Left cardiac atrium (tissue), 4 donors: ENCODE data around the gene PRND. TPM values are rescaled to one million over a fixed set of nuclear protein-coding genes. Genes with fewer than 3 reads are reported as not detected.
A peak's percentile ranks its signal among the peaks of the same experiment; 100 is the strongest.
"Not testable (repeated sequence)": the region's sequence is repeated elsewhere in the genome, so short reads cannot be mapped to it uniquely, and the experiment has no call there.

Experiments
- ATAC-seq, 2 donors: fragments of 200-7000 bp; cut with Tn5 transposase; one replicate each; pipeline ENCODE4 v1.9.1; 2020; ENCODE audit warnings: mild to moderate bottlenecking in 2 of 2, moderate library complexity in 2 of 2
- DNase-seq: peaks from one replicate; pipeline ENCODE4 v3.0.0-alpha.2; 2020
- intact Hi-C, 2 donors: fragments of 100-400 bp; cut with DNase I; formaldehyde crosslinking; loops; one replicate each; pipeline versions ENCODE4 v1.14.1 to v1.15.1; 2022 to 2023
- total RNA-seq, 2 donors: library from RNA; stranded (reverse); fragmentation: NEBNext Ultra II Directional; extraction: Animal tissue kit (Norgen Biotek cat#: 25700); gene quantifications; one replicate each; pipeline ENCODE4 v1.2.1, GENCODE V29; 2021
- donor health status: DM: no; HTN: yes; CAD: no.
- donor health status: DM: no; HTN: yes; CAD: no; lungs with severe emphysema.
- donor health status: DM: yes; HTN: yes; CAD: no.
- donor health status: Dilated cardiomyopathy.

The PRND gene
- total RNA-seq, 2 donors from 2014 or later = not detected

DNA sequence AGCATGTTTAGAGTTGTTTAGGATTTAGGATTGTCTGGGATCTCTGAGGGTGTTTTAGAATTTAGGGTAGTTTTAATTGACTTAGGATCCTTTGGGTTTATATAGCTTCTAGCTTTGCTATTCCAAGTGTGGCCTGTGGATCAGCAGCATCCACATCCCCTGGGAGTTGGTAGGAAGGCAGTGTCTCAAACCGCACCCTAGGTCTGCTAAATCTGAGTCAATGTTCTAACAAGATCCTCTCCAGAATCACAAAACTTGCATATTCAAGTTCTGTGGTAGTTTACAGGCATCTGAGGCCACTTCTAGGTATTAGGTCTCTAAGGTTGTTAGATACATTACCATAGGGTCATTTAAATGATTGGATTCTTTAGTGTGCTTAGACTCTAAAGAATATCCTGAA is 48.3 kb downstream of the PRND start:
- DNase-seq (no peak), ATAC-seq (no peak)
- intact Hi-C loops = no loop called here

DNA sequence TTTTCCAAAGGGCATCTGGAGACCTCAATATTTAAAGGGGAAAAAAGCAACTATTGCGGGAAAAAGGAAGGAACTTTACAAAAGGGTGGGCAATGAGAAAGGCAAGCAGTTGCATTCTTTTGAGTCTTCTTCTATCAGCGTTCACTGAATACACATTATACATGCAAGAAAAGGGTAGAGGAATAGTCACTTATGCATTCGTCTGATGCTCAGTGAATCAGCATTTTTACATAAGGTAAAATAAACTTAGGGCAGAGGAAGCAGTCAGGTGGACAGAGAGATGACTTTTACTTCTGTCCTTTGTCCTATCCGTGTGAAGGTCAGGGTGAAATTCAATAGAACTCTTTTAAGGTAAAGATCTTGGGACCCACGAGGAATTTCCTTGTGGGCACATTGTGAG is 49.3 kb downstream of the PRND start:
- intact Hi-C loops = no loop called here
- ATAC-seq (no peak), DNase-seq (no peak)

GRCh38 chr20:4772132-4772531 is 50.4 kb downstream of the PRND start:
- ATAC-seq (no peak), DNase-seq (no peak)
- intact Hi-C loops = no loop called here

DNA sequence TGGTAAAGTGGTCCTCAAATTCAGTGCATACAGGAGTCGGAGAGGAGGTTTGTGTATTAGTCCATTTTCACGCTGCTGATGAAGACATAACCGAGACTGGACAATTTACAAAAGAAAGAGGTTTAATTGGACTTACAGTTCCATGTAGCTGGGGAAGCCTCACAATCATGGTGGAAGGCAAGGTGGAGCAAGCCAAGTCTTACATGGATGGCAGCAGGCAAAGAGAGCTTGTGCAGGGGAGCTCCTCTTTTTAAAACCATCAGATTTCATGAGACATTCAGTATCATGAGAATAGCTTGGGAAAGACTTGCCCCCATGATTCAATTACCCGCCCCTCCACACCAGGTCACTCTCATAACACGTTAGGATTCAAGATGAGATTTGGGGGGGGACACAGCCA is 51.3 kb downstream of the PRND start:
- DNase-seq, intact Hi-C loops, ATAC-seq: not testable (repeated sequence)

DNA sequence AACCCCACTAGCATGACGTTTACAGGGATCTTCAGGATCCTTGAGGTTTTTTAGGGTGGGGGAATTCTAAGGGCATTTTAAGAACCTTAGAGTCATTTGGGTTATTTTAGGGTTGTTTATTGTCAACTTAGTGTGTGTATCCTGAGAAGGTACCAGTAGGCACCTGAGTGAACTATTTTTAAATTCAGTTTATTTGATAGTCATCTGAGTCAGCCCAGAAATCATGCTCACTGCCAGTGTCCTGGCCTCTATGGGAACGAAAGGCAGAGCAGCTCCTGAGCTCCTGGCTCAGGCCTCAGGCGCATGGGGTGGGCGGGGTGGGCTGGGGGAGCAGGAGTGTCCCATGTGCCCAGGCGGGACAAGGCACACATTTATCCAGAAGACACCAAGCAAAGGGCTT is 52.0 kb downstream of the PRND start:
- DNase-seq (no peak), ATAC-seq (no peak)
- intact Hi-C loops = no loop called here

- DNase-seq (no peak), ATAC-seq (peak in 1 of 2 donors; percentile 42)
- intact Hi-C loops = no loop called here
Measured at GRCh38 chr20:4774207-4774606, 52.5 kb downstream of the PRND start.

- no peak for DNase-seq
- intact Hi-C loops = no loop called here
Measured at GRCh38 chr20:4775322-4776078, 53.8 kb downstream of the PRND start.

DNA sequence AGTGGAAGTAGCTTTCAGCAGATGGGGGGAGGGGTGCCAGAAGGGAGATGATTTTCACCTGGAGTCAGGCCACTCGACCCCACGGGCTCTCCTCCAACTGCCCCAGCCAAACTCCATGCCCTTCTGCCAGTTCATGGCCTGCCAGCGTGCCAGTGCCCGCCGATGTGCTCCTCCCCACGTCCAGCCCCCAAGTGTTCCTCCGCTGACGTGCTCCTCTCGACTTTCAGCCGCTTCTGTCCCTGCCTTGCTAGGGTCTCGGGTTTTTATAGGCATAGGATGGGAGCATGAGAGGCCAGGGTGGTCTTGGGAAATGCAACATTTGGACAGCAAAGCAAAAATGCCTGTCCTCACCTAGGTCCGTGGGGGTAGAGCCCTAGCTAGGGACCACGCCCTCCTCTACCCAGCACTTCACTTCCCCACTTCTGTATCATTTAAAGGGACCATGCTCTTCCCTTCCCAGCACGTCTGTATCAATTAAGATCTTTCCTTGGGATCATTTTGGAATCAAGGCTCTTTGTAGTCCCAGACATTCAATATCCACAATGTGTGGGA is 54.4 kb downstream of the PRND start:
- intact Hi-C loops = no loop called here
- ATAC-seq (no peak), DNase-seq (no peak)

More at GRCh38 chr20:4775322-4776078, 53.8 kb downstream of the PRND start:
- peak in 1 of 2 donors; percentile 37 for ATAC-seq

Other genes with a start within 250 kb of the PRND start
- gene PRNP, start 35.5 kb upstream of the PRND start, total RNA-seq = 100 to 1,000 TPM; 138 to 145 TPM
- 1 to 10 TPM; 7.5 to 9.7 TPM for gene RASSF2, start 101.7 kb downstream of the PRND start, total RNA-seq